ENCODE measurements around the gene ACTRT3. TPM values are rescaled to one million over a fixed set of nuclear protein-coding genes. Genes with fewer than 3 reads are reported as not detected.
A peak's percentile ranks its signal among the peaks of the same experiment; 100 is the strongest.

The ACTRT3 gene
- total and polyA plus RNA-seq, 2 donors (not counting 3 experiments of a cell fraction or from before 2014, with no cell fraction given), result 2.6 to 3.3 TPM

DNA sequence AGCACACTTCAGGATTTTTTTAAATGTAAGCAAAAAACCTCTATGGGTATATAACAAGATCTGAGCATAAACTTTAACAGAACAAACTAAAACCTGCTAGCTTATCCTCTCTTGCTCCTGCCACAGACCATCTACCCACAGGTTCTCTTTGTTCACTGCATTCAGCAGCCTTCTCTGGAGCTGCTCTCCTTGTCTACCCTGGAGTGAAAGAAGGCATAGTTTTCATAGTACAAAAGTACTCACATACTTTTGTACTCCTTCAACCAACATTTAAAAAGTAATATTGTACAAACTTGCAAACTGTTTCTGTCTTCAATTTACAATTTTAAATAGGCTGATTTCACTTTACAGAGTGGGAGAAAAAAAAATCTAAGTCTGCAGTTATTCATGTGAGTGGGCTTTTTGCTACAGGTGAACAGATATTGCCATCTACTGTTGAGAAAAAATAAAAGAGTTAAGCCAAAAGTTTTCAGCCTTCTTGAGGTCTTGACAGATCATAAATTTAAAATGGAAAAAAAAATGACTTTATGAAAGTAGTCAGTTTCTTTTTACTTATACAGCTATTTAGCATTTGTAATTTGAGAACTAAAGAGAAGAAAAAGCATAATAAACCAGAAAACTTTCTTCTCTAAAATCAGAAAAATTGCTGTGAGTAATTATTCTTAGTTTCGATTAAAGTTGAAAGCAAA is 24.9 kb downstream of the ACTRT3 start:
- H3K9ac ChIP-seq (replicated peaks; ENCODE audit: extremely low read depth, insufficient read depth, low read length), result no peak overlapping the region
- H3K79me2 ChIP-seq (ENCODE audit: control insufficient read depth, insufficient read depth, low read length), result no peaks in the 10 kb centered on the region
- FAIRE-seq, result peak; percentile 35
- H2AFZ ChIP-seq (ENCODE audit: low read depth, low read length), result no peak overlapping the region
- no peaks in the 10 kb centered on the region for H3K9me3 ChIP-seq (replicated peaks; ENCODE audit: control insufficient read depth, insufficient read depth, low read length)
- H3K9me1 ChIP-seq (replicated peaks; ENCODE audit: control insufficient read depth, extremely low read depth, insufficient read depth, low read length), result no peaks in the 10 kb centered on the region
- POLR2A ChIA-PET, result no interaction called here
- dilution Hi-C loops (cut with MboI; ENCODE audit: extremely low pct_ligation_motif_present, low sequenced_read_pairs), result no loop called here
- BruUV-seq (replicated peaks), result no TSS peak
- peak; percentile 74 for DNase-seq (ENCODE audit: low read depth, low spot score)
- CTCF ChIA-PET, result interaction anchor here (0.7 to 6.9 kb wide), 22 partner anchors 13 to 1534 kb away, joined by 3 to 97 read pairs (median 4); no protein-coding TSS in a partner anchor
- H3K4me3 ChIP-seq (replicated peaks in 1 of 3; ENCODE audit: insufficient read depth in 1 of 3, low read depth in 1 of 3, low read length in 3 of 3), result no peak overlapping the region
- H3K36me3 ChIP-seq (ENCODE audit: control insufficient read depth in 2 of 2, extremely low read depth in 1 of 2, insufficient read depth in 2 of 2, low read length in 2 of 2), result no peaks in the 10 kb centered on the region
- H4K20me1 ChIP-seq (replicated peaks; ENCODE audit: control insufficient read depth, extremely low read depth, insufficient read depth, low read length), result no peaks in the 10 kb centered on the region
- peaks cover 2 to 13% of the 10 kb centered on the region in 2 experiments for H3K27me3 ChIP-seq (ENCODE audit: control insufficient read depth in 2 of 2, insufficient read depth in 2 of 2, low read length in 2 of 2)
- intact Hi-C loops (cut with micrococcal nuclease), result loop anchor here (1.0 to 5.0 kb wide), 5 partner anchors 595 to 880 kb away; no protein-coding TSS in a partner anchor
- H3K4me1 ChIP-seq (ENCODE audit: control insufficient read depth, extremely low read depth, insufficient read depth, low read length), result no peaks in the 10 kb centered on the region
- TF ChIP-seq CTCF (IDR thresholded peaks at IDR 0.05; ENCODE audit: extremely low read depth in 1 of 2, insufficient read depth in 1 of 2, low read depth in 1 of 2, low read length in 2 of 2) (peak in 1 of 2 donors; percentile 21), FOS (IDR thresholded peaks at IDR 0.05; ENCODE audit: borderline replicate concordance, insufficient read depth, low read length) (no peak)
- no peak overlapping the region for H3K4me2 ChIP-seq (ENCODE audit: insufficient read depth, low read length)
- no peak overlapping the region for H3K27ac ChIP-seq (ENCODE audit: insufficient read depth, low read depth, low read length)

GRCh38 chr3:169739067-169739466 is 30.3 kb downstream of the ACTRT3 start:
- intact Hi-C loops (cut with micrococcal nuclease), result no loop called here
- BruUV-seq (replicated peaks), result no TSS peak
- Histone ChIP-seq H3K4me2 (ENCODE audit: insufficient read depth, low read length) (no peak overlapping the region), H3K79me2 (ENCODE audit: control insufficient read depth, insufficient read depth, low read length) (no peaks in the 10 kb centered on the region), H3K9me3 (replicated peaks; ENCODE audit: control insufficient read depth, insufficient read depth, low read length) (no peaks in the 10 kb centered on the region), H3K9me1 (replicated peaks; ENCODE audit: control insufficient read depth, extremely low read depth, insufficient read depth, low read length) (no peaks in the 10 kb centered on the region), H3K36me3 (ENCODE audit: control insufficient read depth in 2 of 2, extremely low read depth in 1 of 2, insufficient read depth in 2 of 2, low read length in 2 of 2) (no peaks in the 10 kb centered on the region), H3K4me3 (replicated peaks in 1 of 3; ENCODE audit: insufficient read depth in 1 of 3, low read depth in 1 of 3, low read length in 3 of 3) (no peak overlapping the region), H3K9ac (replicated peaks; ENCODE audit: extremely low read depth, insufficient read depth, low read length) (no peak overlapping the region), H4K20me1 (replicated peaks; ENCODE audit: control insufficient read depth, extremely low read depth, insufficient read depth, low read length) (no peaks in the 10 kb centered on the region), H3K27me3 (ENCODE audit: control insufficient read depth in 2 of 2, insufficient read depth in 2 of 2, low read length in 2 of 2) (peaks cover 0 to 2% of the 10 kb centered on the region in 2 experiments), H3K4me1 (ENCODE audit: control insufficient read depth, extremely low read depth, insufficient read depth, low read length) (no peaks in the 10 kb centered on the region), H3K27ac (ENCODE audit: insufficient read depth, low read depth, low read length) (no peak overlapping the region), H2AFZ (ENCODE audit: low read depth, low read length) (no peak overlapping the region)
- no peak for TF ChIP-seq MAX (IDR thresholded peaks at IDR 0.05; ENCODE audit: insufficient read depth, insufficient read length)
- no peak for TF ChIP-seq FOS (IDR thresholded peaks at IDR 0.05; ENCODE audit: borderline replicate concordance, insufficient read depth, low read length)
- TF ChIP-seq GATA2 (IDR thresholded peaks at IDR 0.05; ENCODE audit: insufficient read depth, insufficient read length, low read depth, low read length), result no peak
- no peak for TF ChIP-seq MYC (IDR thresholded peaks at IDR 0.05; ENCODE audit: low read depth, low read length)
- TF ChIP-seq EZH2 (IDR thresholded peaks at IDR 0.05; ENCODE audit: borderline replicate concordance, low read depth, low read length, severe bottlenecking), result no peak
- no peak for TF ChIP-seq CTCF (IDR thresholded peaks at IDR 0.05; ENCODE audit: extremely low read depth in 1 of 2, insufficient read depth in 1 of 2, low read depth in 1 of 2, low read length in 2 of 2)
- no peak for TF ChIP-seq POLR2AphosphoS5 (IDR thresholded peaks at IDR 0.05; ENCODE audit: insufficient read depth, low read depth, low read length)
- TF ChIP-seq POLR2A (IDR thresholded peaks at IDR 0.05; ENCODE audit: low read depth, low read length), result no peak
- DNase-seq (ENCODE audit: low read depth, low spot score), result no peak
- dilution Hi-C loops (cut with MboI; ENCODE audit: extremely low pct_ligation_motif_present, low sequenced_read_pairs), result no loop called here
- no peak for FAIRE-seq
- ChIA-PET POLR2A (no interaction called here), CTCF (no interaction called here)
